GM23338 (cell line): ENCODE data around the gene PAX2. TPM values are rescaled to one million over a fixed set of nuclear protein-coding genes. Genes with fewer than 3 reads are reported as not detected.
A peak's percentile ranks its signal among the peaks of the same experiment; 100 is the strongest.

Source experiments
- ATAC-seq: fragments of 200-7000 bp; cut with Tn5 transposase; 3 replicates; pipeline ENCODE4 v1.9.1; 2020
- DNase-seq: peaks from one replicate; pipeline ENCODE4 v3.0.0-alpha.2; 2015; ENCODE audit warnings: low spot score
- H2AFZ ChIP-seq: fragments of 200-600 bp; sonication (generic); 2 replicates; pipeline ENCODE4 v1.8.0; 2016; ENCODE audit warnings: antibody characterized with exemption, mild to moderate bottlenecking, moderate library complexity
- H3F3A ChIP-seq: fragments of 200-600 bp; sonication (generic); replicated peaks from 2 replicates; pipeline ENCODE4 v1.8.0; 2017; ENCODE audit warnings: antibody characterized with exemption, mixed run types, low read depth
- H3K27ac ChIP-seq: fragments of 200-600 bp; sonication (generic); 2 replicates; pipeline ENCODE4 v1.6.1; 2016; ENCODE audit warnings: low read depth
- H3K27me3 ChIP-seq: fragments of 200-600 bp; sonication (generic); 2 replicates; pipeline ENCODE4 v1.8.0; 2016; ENCODE audit warnings: mild to moderate bottlenecking, mixed run types, moderate library complexity; ENCODE audit not compliant: insufficient read depth
- H3K36me3 ChIP-seq: fragments of 200-600 bp; sonication (generic); 2 replicates; pipeline ENCODE4 v1.8.0; 2016; ENCODE audit warnings: mild to moderate bottlenecking; ENCODE audit not compliant: insufficient read depth
- H3K4me1 ChIP-seq: fragments of 200-600 bp; sonication (generic); 2 replicates; pipeline ENCODE4 v1.8.0; 2016; ENCODE audit warnings: mild to moderate bottlenecking, moderate library complexity; ENCODE audit not compliant: insufficient read depth
- H3K4me2 ChIP-seq: fragments of 200-600 bp; sonication (generic); 2 replicates; pipeline ENCODE4 v1.7.1; 2017; ENCODE audit warnings: mixed run types
- H3K4me3 ChIP-seq: fragments of 200-600 bp; sonication (generic); 2 replicates; pipeline ENCODE4 v1.6.1; 2016; ENCODE audit warnings: mixed run types
- H3K79me2 ChIP-seq: fragments of 200-600 bp; sonication (generic); replicated peaks from 2 replicates; pipeline ENCODE4 v1.8.0; 2017; ENCODE audit warnings: mild to moderate bottlenecking; ENCODE audit not compliant: insufficient read depth
- H3K9me2 ChIP-seq: fragments of 200-600 bp; sonication (generic); 2 replicates; pipeline ENCODE4 v1.8.0; 2017; ENCODE audit not compliant: insufficient read depth
- H4K20me1 ChIP-seq: fragments of 200-600 bp; sonication (generic); replicated peaks from 2 replicates; pipeline ENCODE4 v1.8.0; 2017; ENCODE audit warnings: mild to moderate bottlenecking; ENCODE audit not compliant: insufficient read depth
- H3K27ac Mint-ChIP-seq: 2 replicates; pipeline ENCODE4 v1.8.0; 2020; ENCODE audit warnings: inconsistent platforms, mild to moderate bottlenecking, moderate library complexity, mixed read lengths
- H3K27me3 Mint-ChIP-seq: 3 replicates; pipeline ENCODE4 v1.8.0; 2022; ENCODE audit warnings: low read depth, mild to moderate bottlenecking, moderate library complexity, mixed read lengths, inconsistent platforms; ENCODE audit not compliant: insufficient read depth, poor library complexity
- H3K36me3 Mint-ChIP-seq: 3 replicates; pipeline ENCODE4 v1.8.0; 2021; ENCODE audit warnings: low read depth, mild to moderate bottlenecking, inconsistent platforms, moderate library complexity, mixed read lengths
- H3K4me1 Mint-ChIP-seq: 3 replicates; pipeline ENCODE4 v1.8.0; 2020; ENCODE audit warnings: mild to moderate bottlenecking, inconsistent platforms, mixed read lengths
- H3K4me3 Mint-ChIP-seq: 3 replicates; pipeline ENCODE4 v1.8.0; 2021; ENCODE audit warnings: moderate library complexity, mild to moderate bottlenecking, inconsistent platforms, mixed read lengths
- H3K9me3 Mint-ChIP-seq: 3 replicates; pipeline ENCODE4 v1.8.0; 2020; ENCODE audit warnings: moderate library complexity, mild to moderate bottlenecking, inconsistent platforms, mixed read lengths
- EZH2 ChIP-seq: fragments of 200-600 bp; sonication (generic); IDR thresholded peaks from one replicate; pipeline ENCODE4 v1.8.0; 2017; ENCODE audit warnings: antibody characterized with exemption, mild to moderate bottlenecking, low read depth; ENCODE audit not compliant: unreplicated experiment
- EZH2phosphoT487 ChIP-seq: fragments of 200-600 bp; sonication (generic); IDR thresholded peaks from one replicate; pipeline ENCODE4 v1.8.1; 2018; ENCODE audit warnings: antibody characterized with exemption; ENCODE audit not compliant: unreplicated experiment
- ZNF114 ChIP-seq: fragments of 250-450 bp; sonication (Bioruptor Pico); IDR thresholded peaks from 2 replicates; pipeline ENCODE4 v1.5.0; 2020; ENCODE audit warnings: mild to moderate bottlenecking, moderate library complexity
- polyA plus RNA-seq: library from polyadenylated mRNA; unstranded; fragments of >200 nt; fragmentation: Nextera tagmentation; extraction: Ambion mirVana; gene quantifications from 2 replicates; pipeline ENCODE4 v1.2.1, GENCODE V29; 2016
- total RNA-seq: library from RNA; depleted of rRNA; stranded (reverse); fragments of >200 nt; shearing (Covaris generic); gene quantifications from 2 replicates; pipeline ENCODE4 v1.2.3, GENCODE V29; 2014
- TF ChIP-seq, protein P1 (sequence below): IDR thresholded peaks from one replicate; pipeline ENCODE4 v1.6.1; 2018; ENCODE audit warnings: antibody characterized with exemption; ENCODE audit not compliant: unreplicated experiment

Gene PAX2
- total and polyA plus RNA-seq, 2 experiments from 2014 or later, result not detected

DNA sequence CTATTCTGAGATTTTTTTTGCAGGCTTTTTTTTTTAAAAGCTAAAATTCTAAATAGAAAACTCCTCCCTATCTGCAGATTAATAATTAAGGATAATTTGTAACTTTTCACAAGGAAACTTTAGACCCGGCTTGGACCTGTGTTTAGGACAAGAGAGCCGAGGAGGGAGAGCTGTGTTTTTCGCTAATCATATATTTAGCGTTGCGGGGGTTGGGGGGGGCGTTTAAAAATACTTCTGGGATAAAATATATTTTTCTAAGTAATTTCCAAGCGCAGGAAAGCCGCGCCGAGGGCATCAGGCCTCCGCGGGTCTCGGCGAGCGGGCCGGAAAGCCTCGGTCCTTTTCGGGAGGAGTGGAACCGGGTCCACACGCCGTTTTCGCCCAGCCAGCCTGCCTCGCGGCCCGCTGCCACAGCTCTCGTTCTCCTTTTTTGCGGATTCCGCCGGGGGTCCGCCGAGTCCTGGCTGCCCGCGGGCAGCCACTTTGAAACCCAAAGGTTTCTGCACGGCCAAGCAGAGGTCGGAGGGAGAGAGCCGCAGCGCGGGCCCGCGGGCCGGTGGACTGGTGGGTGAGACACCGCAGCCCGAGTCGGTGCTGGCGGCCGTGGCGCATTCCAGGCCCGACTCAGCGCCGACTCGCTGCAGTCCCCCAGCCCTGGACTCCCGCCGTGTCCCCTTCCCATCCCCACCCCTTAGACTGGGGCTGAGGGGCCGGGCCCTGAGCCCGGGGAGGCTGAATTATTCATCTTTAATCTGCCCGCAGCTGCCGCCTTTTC lies 2.3 kb downstream of the PAX2 start:
- Histone ChIP-seq H3K79me2 (no peaks in the 10 kb centered on the region), H3K4me2 (peak overlapping the region; percentile 64), H3K4me3 (peak overlapping the region; percentile 37; the same call in 1 of the 2 replicates), H4K20me1 (peaks cover 19% of the 10 kb centered on the region), H3K27me3 (peaks cover 99% of the 10 kb centered on the region), H3F3A (peaks cover 14% of the 10 kb centered on the region), H3K9me2 (no peaks in the 10 kb centered on the region), H3K36me3 (no peaks in the 10 kb centered on the region), H3K4me1 (peaks cover 32% of the 10 kb centered on the region), H2AFZ (no peak overlapping the region), H3K27ac (no peak overlapping the region)
- peak overlapping the region; percentile 71; the same call in 1 of the 3 replicates for H3K4me3 Mint-ChIP-seq
- H3K4me1 Mint-ChIP-seq, result peaks cover 43% of the 10 kb centered on the region
- TF ChIP-seq EZH2phosphoT487 (peak; percentile 32), EZH2 (peak; percentile 95), ZNF114 (CRISPR knock-in tag) (no peak)
- peak; percentile 8 for ATAC-seq
- peak; percentile 62 for DNase-seq
- no peaks in the 10 kb centered on the region for H3K9me3 Mint-ChIP-seq
- H3K27ac Mint-ChIP-seq, result no peak overlapping the region
- no peaks in the 10 kb centered on the region; the same call in 2 of the 3 replicates for H3K36me3 Mint-ChIP-seq
- peaks cover 96% of the 10 kb centered on the region for H3K27me3 Mint-ChIP-seq

DNA sequence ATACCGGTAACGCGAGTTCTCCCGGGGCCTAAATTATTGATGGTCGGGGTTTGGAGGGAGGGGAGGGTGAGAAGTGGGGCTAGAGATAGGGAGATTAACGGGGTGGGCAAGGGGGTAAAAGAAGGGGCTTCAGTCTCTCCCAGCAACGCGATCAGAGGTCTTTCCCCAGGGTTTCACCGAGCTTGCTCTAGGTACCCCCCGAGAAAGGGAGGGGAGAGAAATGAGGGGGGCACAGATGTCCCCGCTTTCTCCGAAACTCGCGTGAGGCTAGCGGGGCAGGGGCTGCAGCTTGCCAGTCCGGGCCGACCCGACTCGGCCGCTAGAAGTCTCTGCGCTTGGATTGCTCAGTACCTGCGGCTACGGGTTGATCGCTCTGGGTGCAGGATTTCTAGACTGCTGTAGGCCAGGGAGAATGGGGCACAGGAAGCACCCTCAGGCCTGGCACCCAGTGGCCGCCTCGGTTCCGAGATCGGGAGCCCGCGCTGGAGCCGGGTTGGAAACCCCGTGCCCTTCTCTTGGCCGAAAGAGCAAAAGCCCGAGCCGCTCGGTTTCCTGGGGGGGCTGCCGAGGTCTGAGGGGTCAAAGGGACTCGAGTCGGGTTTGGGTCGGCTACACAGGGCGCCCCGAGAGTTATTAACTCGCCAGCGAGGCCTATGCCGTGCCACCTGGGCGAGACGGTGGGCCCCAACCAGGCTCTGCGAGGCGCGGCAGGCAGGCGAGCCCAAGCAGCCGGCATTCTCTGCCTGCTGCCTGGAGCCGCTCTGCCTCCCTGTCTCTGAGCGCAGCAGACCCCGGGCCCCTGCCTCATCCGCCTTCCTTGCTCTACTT lies 3.1 kb downstream of the PAX2 start:
- peaks cover 28% of the 10 kb centered on the region for H3K4me1 ChIP-seq
- ATAC-seq, result peak; percentile 3
- H3K4me3 ChIP-seq, result peak overlapping the region; percentile 37; the same call in 1 of the 2 replicates
- H3K79me2 ChIP-seq, result no peaks in the 10 kb centered on the region
- H4K20me1 ChIP-seq, result peaks cover 19% of the 10 kb centered on the region
- TF ChIP-seq EZH2phosphoT487, result peak; percentile 85
- TF ChIP-seq EZH2, result peak; percentile 97
- TF ChIP-seq, protein P1, sequence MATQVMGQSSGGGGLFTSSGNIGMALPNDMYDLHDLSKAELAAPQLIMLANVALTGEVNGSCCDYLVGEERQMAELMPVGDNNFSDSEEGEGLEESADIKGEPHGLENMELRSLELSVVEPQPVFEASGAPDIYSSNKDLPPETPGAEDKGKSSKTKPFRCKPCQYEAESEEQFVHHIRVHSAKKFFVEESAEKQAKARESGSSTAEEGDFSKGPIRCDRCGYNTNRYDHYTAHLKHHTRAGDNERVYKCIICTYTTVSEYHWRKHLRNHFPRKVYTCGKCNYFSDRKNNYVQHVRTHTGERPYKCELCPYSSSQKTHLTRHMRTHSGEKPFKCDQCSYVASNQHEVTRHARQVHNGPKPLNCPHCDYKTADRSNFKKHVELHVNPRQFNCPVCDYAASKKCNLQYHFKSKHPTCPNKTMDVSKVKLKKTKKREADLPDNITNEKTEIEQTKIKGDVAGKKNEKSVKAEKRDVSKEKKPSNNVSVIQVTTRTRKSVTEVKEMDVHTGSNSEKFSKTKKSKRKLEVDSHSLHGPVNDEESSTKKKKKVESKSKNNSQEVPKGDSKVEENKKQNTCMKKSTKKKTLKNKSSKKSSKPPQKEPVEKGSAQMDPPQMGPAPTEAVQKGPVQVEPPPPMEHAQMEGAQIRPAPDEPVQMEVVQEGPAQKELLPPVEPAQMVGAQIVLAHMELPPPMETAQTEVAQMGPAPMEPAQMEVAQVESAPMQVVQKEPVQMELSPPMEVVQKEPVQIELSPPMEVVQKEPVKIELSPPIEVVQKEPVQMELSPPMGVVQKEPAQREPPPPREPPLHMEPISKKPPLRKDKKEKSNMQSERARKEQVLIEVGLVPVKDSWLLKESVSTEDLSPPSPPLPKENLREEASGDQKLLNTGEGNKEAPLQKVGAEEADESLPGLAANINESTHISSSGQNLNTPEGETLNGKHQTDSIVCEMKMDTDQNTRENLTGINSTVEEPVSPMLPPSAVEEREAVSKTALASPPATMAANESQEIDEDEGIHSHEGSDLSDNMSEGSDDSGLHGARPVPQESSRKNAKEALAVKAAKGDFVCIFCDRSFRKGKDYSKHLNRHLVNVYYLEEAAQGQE, result no peak
- DNase-seq, result peak; percentile 43
- no peaks in the 10 kb centered on the region for H3K36me3 ChIP-seq
- no peaks in the 10 kb centered on the region for H3K9me2 ChIP-seq
- no peak overlapping the region for H3K27ac ChIP-seq
- no peaks in the 10 kb centered on the region for H3K9me3 Mint-ChIP-seq
- no peak overlapping the region for H3K27ac Mint-ChIP-seq
- peak overlapping the region; percentile 33; the same call in 1 of the 3 replicates for H3K4me3 Mint-ChIP-seq
- H3K36me3 Mint-ChIP-seq, result no peaks in the 10 kb centered on the region; the same call in 2 of the 3 replicates
- H3K4me1 Mint-ChIP-seq, result peaks cover 37% of the 10 kb centered on the region
- no peak overlapping the region for H2AFZ ChIP-seq
- peaks cover 96% of the 10 kb centered on the region for H3K27me3 Mint-ChIP-seq
- peaks cover 99% of the 10 kb centered on the region for H3K27me3 ChIP-seq
- H3K4me2 ChIP-seq, result peak overlapping the region; percentile 64
- H3F3A ChIP-seq, result peaks cover 11% of the 10 kb centered on the region
